Chondrocyte (in vitro differentiated cells): ENCODE data around the gene CA5A. TPM values are rescaled to one million over a fixed set of nuclear protein-coding genes. Genes with fewer than 3 reads are reported as not detected.

Experiments used
- DNase-seq: peaks from one replicate; pipeline ENCODE4 v3.0.0; 2021; ENCODE audit warnings: mixed read lengths, low spot score
- H3K27ac Mint-ChIP-seq: one replicate; pipeline ENCODE4 v1.8.0; 2021; ENCODE audit warnings: mild to moderate bottlenecking, moderate library complexity, mixed read lengths; ENCODE audit not compliant: unreplicated experiment
- H3K27me3 Mint-ChIP-seq: 2 replicates; pipeline ENCODE4 v1.8.0; 2021; ENCODE audit warnings: low read depth, mixed read lengths
- H3K36me3 Mint-ChIP-seq: 2 replicates; pipeline ENCODE4 v1.8.0; 2021; ENCODE audit warnings: low read depth, mixed read lengths
- H3K4me1 Mint-ChIP-seq: 2 replicates; pipeline ENCODE4 v1.8.0; 2021; ENCODE audit warnings: low read depth, mild to moderate bottlenecking, mixed read lengths
- H3K4me3 Mint-ChIP-seq: one replicate; pipeline ENCODE4 v1.8.0; 2021; ENCODE audit warnings: mild to moderate bottlenecking, moderate library complexity, mixed read lengths; ENCODE audit not compliant: unreplicated experiment
- H3K9me3 Mint-ChIP-seq: 2 replicates; pipeline ENCODE4 v1.8.0; 2021; ENCODE audit warnings: low read depth, mixed read lengths
- total RNA-seq: library from RNA; stranded (reverse); gene quantifications from 3 replicates; pipeline ENCODE4 v1.2.1, GENCODE V29; 2021
- TF ChIP-seq, protein P1 (sequence below): fragments of 200-600 bp; sonication (generic); IDR thresholded peaks from 2 replicates; pipeline ENCODE4 v1.5.0; 2021; ENCODE audit warnings: antibody characterized with exemption, mild to moderate bottlenecking, moderate library complexity

The CA5A gene
- total RNA-seq, 1 donor from 2014 or later, result not detected

DNA sequence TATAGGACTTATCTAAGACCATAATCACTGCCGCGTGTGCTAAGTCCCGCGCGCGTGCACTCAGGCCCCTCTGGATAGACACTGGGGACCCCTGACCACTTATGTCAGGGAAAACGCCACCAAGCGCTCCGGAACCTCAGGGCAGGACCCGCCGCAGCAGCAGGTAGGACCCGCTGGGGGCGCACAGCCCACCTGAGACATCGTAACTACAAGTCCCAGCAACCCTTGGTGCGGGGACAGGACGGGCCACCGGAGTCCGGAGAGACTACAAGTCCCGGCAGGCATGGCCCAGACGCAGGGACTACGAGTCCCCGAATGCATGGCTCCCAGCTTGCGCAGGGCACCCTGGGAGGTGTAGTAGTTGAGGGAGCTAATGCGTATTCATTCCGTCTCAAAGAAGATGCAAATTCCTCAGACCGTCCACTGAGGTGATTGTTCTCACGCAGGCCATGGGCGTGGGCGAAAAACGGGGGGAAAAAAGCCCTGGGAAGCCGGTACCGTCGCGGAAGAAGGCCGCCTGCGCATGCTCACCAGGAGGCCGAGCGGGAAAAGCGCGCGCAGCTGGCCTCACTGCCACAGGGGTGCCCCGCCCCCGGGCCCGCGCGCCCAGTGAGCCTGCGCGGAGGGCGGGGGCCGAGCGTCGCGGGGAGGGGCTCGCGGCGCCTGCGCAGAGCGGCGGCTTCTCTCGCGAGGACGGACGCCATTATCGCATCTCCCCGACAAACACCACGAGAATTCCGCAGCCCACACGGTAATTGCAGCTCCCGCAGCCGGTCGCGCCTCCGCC lies 14.6 kb upstream of the CA5A start, which contains the start of gene BANP:
Gene BANP (plus strand): TSS at position 670 of the 787 bp plus-strand sequence. CDS start 23,682 bp downstream, outside the sequence.
- peak within 1 kb of the TSS; percentile 99 for H3K27ac Mint-ChIP-seq

DNA sequence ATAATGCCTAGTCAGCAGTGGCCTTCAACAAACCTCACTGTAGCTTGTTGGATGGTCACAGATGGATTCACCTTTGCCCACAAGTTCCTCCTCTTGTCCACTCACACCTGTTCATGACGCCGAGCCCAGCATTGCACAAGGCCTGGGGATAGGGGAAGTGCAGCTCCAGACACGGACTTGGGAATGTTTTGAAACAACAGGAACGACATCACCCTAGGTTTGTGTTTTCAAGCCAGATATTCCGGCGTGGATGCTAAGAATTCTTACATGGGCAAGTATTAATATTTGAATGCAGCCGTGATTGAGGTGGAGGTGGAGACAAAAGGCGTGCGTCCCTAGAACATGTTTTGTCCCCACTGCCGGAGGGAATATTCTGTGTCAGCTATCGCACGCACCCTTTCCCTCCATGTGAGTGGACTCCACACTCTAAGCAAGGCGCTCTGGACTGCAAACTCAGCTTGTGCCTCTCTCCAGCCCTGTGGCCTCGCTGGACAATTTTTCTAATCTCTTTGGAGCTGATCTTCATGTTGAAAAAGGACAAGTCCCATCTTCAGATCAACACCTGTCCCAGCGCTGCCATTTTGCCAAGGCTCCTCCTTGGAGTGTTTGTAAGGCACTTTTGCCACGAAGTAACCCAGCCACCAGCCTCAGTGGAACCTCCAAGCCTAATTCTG lies 12.9 kb upstream of the CA5A start:
- no peak overlapping the region for H3K4me3 Mint-ChIP-seq
- no peak overlapping the region for H3K27ac Mint-ChIP-seq

More for the DNA sequence above, 14.6 kb upstream of the CA5A start, which contains the start of gene BANP:
- H3K4me3 Mint-ChIP-seq, result peak within 1 kb of the TSS; percentile 98
- TF ChIP-seq, protein P1, sequence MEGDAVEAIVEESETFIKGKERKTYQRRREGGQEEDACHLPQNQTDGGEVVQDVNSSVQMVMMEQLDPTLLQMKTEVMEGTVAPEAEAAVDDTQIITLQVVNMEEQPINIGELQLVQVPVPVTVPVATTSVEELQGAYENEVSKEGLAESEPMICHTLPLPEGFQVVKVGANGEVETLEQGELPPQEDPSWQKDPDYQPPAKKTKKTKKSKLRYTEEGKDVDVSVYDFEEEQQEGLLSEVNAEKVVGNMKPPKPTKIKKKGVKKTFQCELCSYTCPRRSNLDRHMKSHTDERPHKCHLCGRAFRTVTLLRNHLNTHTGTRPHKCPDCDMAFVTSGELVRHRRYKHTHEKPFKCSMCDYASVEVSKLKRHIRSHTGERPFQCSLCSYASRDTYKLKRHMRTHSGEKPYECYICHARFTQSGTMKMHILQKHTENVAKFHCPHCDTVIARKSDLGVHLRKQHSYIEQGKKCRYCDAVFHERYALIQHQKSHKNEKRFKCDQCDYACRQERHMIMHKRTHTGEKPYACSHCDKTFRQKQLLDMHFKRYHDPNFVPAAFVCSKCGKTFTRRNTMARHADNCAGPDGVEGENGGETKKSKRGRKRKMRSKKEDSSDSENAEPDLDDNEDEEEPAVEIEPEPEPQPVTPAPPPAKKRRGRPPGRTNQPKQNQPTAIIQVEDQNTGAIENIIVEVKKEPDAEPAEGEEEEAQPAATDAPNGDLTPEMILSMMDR, result peak; percentile 45
- H3K4me1 Mint-ChIP-seq, result peaks cover 37% of the 10 kb centered on the region
- H3K36me3 Mint-ChIP-seq, result peaks cover 7% of the 10 kb centered on the region
- peak; percentile 99 for DNase-seq
- H3K9me3 Mint-ChIP-seq, result no peaks in the 10 kb centered on the region
- H3K27me3 Mint-ChIP-seq, result no peaks in the 10 kb centered on the region

DNA sequence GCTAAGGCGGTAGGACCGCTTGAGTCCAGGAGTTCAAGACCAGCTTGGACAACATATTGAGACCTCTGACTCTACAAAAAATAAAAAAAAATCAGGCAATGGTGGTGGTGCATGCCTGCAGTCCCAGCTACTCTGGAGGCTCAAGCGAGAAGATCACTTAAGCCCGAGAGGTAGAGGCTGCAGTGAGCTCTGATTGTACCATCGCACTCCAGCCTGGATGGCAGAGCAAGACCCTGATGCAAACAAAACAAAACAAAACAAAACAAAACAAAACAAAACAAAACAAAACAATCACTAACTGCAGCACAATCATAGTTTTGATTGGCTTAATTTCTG lies 12.4 kb upstream of the CA5A start:
- Mint-ChIP-seq H3K4me3 (no peak overlapping the region), H3K9me3 (no peaks in the 10 kb centered on the region), H3K36me3 (peaks cover 3% of the 10 kb centered on the region), H3K27ac (no peak overlapping the region), H3K27me3 (no peaks in the 10 kb centered on the region), H3K4me1 (peaks cover 24% of the 10 kb centered on the region)
- DNase-seq, result no peak
- TF ChIP-seq, protein P1, result no peak

More for the DNA sequence above, 12.9 kb upstream of the CA5A start:
- no peaks in the 10 kb centered on the region for H3K9me3 Mint-ChIP-seq
- no peaks in the 10 kb centered on the region for H3K27me3 Mint-ChIP-seq
- peaks cover 29% of the 10 kb centered on the region for H3K4me1 Mint-ChIP-seq
- no peak for DNase-seq
- H3K36me3 Mint-ChIP-seq, result peaks cover 4% of the 10 kb centered on the region
- TF ChIP-seq, protein P1, result no peak

DNA sequence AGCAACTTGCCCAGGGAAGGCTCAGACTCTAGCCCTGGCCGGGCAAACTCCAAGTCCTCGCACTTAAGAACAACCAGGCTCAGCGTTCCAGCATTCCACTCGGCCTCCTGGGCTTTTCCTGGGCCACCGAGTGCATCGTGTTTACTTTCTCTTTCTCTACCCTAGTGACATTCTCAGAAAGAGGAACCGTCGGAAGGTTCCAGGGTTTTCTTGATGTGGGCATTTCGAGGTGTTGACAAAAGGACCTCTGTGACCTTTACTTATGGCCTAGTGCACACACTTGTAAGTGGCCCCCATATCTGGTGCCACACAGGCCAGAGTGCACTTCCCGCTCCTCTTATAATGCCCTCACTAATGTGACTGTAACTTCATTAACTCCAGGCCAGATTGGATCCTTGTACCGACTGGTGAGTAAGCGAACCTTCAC lies 11.8 kb upstream of the CA5A start:
- H3K9me3 Mint-ChIP-seq, result no peaks in the 10 kb centered on the region
- peaks cover 18% of the 10 kb centered on the region for H3K4me1 Mint-ChIP-seq
- H3K27ac Mint-ChIP-seq, result no peak overlapping the region
- no peak for DNase-seq
- H3K4me3 Mint-ChIP-seq, result no peak overlapping the region
- TF ChIP-seq, protein P1, result no peak
- H3K36me3 Mint-ChIP-seq, result no peaks in the 10 kb centered on the region
- H3K27me3 Mint-ChIP-seq, result no peaks in the 10 kb centered on the region

DNA sequence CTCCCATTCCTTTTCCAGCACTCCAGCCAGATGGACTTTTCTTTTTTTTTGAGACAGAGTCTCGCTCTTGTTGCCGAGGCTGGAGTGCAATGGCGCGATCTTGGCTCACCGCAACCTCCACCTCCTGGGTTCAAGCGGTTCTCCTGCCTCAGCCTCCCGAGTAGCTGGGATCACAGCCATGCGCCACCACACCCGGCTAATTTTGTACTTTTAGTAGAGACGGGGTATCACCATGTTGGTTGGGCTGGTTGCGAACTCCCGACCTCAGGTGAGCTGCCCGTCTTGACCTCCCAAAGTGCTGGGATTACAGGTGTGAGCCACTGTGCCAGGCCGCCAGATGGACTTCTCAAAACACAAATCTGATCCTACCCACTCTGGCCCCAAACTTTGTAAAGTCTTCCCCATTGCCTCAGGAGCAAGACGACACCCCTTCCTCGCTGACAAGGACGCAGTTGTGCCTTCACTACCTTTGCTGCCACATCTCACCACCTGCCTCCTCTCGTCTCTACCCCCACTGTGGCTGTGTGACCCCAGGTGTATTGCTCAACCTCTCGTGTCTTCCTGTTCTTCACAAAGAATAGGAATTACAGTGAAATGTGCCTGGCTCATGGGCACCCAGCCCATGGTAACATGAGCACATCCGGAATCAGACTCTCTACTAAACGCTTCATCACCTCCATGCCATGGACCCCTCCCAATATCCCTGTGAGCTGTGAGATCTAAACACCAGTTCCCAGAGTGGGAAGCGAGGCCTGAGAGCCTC lies 11.2 kb upstream of the CA5A start:
- no peaks in the 10 kb centered on the region for H3K36me3 Mint-ChIP-seq
- no peak overlapping the region for H3K4me3 Mint-ChIP-seq
- TF ChIP-seq, protein P1, result no peak
- H3K27me3 Mint-ChIP-seq, result no peaks in the 10 kb centered on the region
- H3K27ac Mint-ChIP-seq, result no peak overlapping the region
- no peak for DNase-seq
- no peaks in the 10 kb centered on the region for H3K9me3 Mint-ChIP-seq
- peaks cover 13% of the 10 kb centered on the region for H3K4me1 Mint-ChIP-seq
